HG03025 (cell line): ENCODE data around the gene HSPA12A.

ENCODE experiments used
- ATAC-seq: cut with Tn5 transposase; IDR thresholded peaks from one replicate; pipeline ENCODE4 v1.9.1; 2021; ENCODE audit warnings: mild to moderate bottlenecking, moderate library complexity; ENCODE audit not compliant: unreplicated experiment, low FRiP score

The HSPA12A gene

DNA sequence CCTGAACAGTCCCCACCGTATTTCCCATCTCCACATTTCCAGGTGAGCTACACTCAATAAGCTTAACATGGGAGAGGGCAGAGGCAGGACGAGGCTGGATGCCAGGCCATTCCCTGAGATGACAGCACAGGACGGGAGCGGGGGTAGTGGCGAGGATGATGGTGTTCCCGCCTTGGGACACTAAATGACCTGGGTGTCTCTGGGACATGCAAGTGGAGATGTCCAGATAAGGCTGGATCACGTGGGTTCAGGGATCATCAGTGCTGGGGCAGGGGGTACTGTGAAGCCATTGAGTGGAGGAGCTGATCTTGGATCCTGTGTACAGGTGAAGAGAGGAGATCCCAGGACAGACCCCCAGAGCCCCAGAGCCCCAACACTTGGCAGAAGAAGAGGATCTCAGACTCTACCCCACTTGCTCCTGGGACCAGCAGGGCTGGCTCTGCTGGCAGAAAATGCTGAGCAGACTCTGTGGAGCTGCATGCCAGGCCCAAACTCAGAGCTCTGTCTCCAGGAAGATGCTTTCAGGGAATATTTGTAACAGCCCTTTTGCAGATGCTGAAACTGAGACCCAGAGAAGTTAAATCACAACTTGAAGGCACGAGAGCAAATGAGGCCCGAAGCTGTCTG is 29.7 kb upstream of the HSPA12A start:
- no peak for ATAC-seq

DNA sequence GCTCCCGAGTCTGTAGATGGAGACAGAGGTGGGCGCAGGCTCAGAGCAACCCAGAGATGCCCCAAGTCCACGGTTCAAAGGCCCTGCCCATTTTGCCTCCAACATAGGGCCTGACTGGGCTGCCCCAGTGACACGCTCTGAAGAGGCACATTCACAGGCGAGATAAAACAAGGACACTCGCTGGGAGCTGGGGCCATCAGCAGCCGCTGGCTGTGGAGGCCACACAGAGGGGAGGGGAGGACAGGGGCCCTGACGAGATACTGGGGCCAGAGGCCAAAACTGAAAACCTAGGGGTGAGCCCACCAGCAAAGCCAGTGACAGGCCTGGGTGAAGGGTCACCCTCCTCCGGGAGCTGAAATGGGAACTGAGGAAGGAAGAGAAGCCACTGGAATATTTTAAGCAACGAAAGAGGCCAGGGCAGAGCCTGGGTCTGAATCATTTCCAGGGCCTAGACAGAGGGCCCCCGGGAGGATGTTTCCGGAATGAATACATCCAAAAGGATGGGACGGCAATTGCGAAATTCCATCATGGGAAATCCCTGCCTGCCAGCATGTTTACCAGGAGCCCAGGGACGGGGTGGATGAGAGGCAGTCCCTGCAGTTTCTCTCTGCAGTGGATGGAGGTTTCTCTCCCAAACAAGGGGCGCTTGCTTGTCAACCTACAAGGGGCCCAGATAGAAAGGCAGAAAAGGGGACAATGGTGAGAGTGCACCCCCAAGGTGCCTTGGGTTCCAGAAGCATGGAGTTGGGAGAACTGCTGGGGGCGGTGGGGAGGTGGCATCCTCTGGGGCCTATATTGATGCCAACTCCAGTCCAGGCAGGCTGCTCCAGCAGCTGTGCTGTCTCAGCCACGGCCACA is 29.0 kb upstream of the HSPA12A start:
- ATAC-seq = no peak

DNA sequence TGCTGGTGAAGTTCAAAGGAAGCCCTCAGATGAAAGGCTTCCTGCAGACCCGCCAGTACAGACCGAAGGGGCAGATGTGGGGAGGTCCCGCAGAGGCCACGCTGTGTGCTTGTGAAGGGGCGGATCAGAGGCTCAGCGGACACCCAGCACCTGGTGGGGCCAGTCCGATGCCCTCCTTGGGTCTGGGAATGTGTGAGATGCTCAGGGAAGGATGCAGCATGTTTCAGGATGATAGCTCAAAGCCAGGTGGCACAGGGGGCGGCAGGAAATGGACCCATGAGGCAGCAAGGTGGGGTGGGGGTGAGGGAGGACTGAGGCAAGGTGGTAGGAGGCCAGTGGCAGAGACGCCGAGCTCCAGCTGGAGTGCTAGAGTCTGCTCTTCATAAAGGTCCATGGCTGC is 27.9 kb upstream of the HSPA12A start:
- no peak for ATAC-seq

DNA sequence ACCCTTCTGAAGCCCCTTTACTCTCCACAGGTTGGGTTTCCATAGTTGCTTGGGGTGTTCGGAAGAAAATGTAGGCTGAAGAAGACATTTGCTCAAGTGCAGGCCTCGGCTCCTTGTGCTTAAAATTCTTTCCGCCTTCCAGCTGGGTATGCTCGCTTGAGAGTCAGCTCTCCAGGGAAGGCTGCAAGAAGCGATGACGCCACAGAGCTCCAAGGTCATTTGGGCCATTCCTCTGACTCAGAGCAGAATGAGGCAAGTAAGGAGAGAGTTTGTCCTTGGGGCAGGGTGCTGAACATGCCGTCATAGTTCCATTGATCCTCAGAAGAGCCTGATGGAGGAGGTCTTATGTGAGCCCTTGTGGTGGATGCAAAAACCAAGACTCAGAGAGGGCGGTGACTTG is 27.4 kb upstream of the HSPA12A start:
- no peak for ATAC-seq

DNA sequence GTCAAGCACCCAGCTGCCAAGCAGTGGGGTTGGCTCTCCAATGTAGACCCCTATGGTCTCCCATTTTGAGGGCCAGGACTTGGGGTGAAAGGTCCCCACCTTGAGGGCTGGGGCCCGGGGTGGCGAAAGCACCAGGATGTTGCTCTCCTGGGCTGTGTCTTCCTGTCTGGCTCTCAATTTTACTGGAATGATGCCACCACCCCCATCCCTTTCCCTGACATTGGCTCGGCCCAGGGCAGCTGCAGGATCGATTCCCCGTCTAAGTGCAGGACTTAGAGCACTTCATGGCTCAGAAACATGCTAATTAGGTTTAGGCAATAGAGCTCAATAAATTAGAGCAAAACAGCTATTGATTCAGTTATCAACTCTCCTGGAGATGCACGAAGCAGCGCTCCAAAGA is 27.0 kb upstream of the HSPA12A start:
- ATAC-seq = no peak

DNA sequence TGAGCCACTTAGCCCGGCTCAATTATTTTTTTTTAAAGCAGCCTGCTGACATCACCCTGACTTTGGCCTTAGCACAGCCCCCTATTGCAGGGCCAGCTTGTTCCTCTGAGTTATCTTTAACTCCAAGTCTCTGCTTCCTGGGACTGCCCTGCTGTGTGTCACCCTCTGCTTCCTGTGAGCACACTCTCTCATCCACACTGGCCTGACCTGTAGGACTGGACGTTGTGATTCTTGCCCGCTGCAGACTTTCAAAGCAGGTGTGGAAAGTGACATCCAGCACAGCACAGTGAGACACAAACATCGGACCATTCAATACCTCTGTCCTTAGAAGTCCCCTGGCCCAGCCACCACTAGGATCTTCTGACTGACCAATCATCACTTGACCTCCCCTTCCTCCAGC is 26.4 kb upstream of the HSPA12A start:
- ATAC-seq = no peak

DNA sequence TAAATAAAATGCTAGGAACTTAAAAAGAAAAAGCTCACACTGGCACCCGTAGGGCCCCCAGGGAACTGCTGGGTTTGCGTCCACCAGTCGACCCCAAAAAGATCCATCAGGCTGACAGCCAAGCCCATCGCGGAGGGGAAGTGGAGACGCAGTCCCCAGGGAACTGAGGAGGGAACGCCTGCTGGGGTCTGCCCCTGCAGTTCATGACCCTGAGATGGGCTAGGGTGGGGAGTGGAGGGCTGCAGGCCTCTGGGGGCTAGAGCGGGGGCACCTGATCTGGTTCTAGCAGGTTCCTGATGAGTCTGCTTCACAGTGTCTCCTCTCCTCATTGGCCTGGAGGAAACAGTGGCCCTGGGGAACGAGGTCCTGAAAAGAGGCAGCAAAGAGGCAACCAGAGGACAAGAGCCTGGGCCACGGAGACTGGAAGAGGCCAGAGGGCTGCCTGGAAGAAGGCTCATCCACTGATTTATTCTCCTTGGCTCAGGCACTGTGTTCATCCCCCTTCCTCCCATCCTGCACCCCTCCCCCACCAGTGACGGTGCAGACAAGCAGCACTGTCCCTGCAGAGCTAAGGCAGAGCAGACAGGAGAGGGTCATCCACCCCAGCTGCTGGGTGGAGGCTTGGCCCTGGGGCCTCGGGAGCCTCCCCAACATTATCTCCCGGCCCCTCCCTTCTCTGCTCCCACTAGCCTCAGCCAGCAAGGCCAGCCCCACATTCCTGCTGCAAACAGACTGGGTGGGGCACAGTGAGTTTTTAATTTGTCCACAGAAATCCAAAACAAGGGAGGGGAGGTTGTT is 24.7 kb upstream of the HSPA12A start:
- ATAC-seq = no peak

DNA sequence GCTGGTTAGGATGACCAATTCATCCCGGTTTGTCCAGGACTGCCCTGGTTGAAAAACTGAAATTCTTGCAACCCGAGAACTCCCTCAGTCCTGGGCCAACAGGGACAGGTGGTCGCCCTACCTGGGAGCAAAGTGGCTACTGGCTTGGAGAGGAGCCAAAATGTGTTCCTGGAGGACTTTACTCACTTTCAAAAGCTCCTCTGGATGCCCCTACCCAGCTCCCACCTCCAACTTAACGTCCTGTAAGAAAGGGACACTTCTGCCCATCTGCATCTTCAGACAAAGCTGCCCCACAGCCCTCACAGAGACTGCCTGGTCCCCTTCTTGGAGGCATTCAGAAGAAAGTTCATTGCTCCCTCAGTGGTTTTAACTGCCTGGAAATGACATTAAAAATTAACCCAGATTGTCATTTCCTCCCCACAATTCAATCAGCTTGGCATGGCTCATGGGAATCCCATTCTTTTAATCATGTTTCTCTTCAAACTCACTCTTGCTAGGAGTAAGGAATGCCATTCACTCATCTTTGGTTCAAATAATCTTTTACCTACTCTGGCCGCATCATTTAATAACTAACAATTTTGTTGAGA is 24.0 kb upstream of the HSPA12A start:
- ATAC-seq = no peak

DNA sequence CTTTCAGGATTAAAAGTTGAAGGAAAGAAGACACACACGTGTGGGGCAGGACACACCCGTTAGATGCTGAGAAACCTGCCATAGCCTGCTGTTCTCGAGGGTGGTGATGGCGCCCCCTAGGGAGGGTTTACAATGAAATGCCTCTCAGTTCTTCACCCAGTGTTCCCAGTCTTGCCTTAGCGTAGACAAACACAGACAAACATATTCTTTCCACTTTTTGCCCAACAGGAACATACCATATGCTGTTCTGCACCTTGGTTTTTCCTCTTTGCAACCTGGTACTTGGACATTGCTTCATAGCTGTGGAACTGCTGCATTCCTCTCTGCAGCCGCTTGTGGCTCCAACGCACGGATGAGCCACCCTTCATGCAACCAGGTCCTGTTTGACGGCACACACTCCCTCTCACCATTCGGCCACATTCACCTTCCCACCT is 23.3 kb upstream of the HSPA12A start:
- ATAC-seq = no peak

DNA sequence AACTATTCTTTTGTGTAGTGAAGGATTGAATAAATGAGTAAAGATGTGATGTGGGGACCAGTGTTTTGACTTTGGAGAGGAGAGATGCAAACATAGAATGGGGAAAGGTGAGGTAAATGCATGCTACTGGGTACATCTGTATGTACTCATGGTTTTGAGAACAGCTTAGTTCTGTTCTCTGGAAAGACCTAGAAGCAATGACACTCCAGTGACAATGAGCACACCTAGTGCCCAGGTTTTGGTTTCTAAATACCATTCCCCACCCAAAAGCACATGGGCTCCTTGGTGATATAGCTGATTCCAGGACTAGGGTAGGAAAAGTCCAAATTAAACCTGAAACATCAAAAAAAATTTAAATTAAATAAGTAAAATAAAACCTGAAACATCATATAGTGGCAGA is 22.6 kb upstream of the HSPA12A start:
- ATAC-seq = no peak

DNA sequence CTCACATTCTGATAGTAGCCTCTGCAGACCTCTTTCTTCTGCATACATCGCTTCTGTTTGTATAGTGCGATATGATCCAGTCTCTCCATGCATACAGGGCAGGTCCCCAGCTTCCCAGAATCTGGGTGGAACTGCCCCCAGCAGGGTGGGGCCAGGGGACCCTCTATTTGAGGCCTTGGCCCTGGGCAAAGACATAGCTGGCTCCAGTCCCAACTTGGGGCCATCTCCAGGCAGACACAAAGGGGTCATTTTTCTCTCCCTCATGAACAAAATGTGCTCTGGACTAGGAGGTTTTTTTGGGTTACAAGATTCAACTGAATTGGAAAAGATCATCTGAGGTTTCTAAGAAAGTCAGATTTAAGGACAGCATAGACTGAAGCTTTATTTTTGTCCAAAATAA is 21.1 kb upstream of the HSPA12A start:
- no peak for ATAC-seq

DNA sequence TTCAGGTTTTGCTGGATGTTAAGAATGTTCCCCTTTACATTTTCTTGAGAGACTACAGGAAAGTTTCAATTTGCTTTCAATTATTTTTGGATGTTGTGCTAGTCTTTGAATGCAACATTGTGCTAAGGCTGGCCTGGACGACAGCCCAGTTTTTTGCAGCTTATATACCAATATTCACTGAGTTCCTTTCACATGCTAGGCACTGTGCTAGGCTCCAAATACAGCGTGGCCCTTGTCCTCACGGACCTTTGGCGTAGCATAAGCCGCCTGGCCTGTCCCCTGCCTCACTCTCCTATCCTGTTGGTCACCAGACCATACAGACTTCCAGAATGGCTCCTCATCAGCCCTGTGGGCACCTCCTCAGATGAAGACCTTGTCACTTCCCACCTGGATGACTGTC is 19.5 kb upstream of the HSPA12A start:
- no peak for ATAC-seq

DNA sequence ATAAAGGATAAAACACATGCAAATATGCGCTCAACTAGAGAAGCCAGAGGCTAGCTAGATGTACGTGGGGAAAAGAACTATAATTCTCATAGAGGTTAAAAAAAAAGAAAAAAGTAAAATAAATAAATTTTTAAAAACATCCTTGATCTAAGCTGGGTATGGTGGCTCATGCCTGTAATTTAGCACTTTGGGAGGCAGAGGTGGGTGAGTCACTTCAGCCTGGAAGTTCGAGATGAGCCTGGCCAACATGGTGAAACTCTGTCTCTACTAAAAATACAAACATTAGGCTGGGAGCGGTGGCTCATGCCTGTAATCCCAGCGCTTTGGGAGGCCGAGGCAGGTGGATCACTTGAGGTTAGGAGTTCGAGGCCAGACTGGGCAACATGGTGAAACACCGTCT is 18.6 kb upstream of the HSPA12A start:
- no peak for ATAC-seq

DNA sequence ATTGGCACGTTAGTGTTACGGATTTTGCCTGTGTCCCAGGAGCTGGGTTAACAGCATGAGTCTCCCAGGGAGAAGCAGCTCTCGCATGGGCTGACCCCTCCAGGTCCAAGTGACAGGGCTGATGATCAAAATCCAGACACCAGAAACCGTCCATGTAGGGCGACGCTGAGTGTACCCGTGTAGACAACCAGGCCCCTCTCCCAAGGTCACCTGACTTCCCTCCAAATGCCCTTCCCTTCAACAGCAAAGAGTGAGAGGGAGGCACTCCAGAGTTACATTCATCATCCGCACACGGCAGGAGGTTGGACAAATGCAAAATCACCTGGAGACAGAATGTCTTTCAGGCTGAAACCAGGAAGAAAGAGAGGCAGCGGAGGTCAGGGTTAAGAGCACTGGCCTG is 14.9 kb upstream of the HSPA12A start:
- ATAC-seq = no peak

DNA sequence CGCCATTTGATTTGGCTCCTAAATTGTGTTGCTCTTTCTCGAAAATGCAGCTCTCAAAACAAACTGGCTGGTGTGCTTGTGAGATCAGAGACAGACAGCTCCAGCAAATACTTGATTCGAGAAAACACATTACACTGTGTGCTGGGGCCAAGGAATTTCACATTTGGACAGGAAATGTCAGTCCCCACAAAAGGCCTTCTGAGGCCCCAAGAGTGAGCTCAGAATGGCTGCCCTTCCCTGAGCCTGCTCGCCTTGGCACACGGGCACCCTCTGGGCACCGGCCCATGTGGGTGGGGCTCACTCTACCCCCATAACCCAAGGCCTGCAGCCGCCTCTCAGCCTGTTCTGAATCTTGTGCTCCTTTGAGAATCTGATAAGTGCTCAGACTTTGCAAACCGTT is 13.9 kb upstream of the HSPA12A start:
- ATAC-seq = no peak

DNA sequence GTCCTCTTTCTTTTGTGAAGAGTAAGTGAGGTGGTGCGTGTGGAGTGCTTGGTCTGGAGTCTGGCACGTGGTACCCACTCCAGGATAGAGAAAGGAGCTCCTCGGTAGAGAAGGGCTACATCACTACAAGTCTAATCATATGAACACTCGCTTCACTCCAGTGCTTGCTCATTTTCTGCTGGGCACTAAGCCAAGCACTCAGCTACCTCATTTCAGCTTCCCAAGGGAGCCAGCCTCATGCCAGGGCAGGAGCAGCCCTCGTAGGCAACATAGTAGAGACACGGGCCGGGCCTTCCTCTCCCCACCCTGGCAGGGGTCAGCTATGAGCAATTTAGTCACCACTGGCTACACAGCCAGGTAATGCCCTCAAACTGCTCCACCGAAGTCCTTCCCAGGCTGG is 11.4 kb upstream of the HSPA12A start:
- ATAC-seq = no peak

DNA sequence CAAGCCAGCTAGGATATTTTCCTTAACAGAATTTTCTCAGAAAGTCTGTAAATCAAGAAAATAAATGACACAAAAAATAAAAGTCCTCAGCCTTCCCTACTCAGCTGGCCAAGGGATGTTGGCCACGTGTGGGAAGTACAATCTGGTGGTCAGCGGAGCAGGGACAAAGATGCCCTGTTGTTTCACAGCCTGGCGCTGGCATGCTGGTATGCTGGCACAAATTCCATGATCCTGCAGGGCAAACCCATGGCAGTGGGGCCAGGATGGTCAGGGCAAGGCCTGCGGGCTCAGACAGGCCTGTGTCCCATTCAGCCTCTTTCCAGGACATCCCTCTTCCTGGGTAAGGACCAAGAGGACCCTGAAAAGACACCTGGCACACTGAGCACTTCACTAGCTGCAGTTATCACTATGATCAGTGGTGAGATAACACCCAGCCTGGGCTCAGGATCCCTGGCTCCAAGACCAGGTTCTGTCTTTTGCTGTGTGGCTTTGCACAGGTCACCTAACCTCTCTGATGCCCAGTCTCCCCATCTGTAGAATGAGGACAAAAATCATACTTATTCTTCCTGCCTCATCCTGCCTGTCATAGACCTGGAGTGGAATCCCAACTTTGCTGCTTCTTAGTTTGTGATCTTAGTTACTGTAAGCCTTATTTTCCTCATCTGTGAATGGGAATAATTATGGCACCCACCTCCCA is 10.8 kb upstream of the HSPA12A start:
- no peak for ATAC-seq

DNA sequence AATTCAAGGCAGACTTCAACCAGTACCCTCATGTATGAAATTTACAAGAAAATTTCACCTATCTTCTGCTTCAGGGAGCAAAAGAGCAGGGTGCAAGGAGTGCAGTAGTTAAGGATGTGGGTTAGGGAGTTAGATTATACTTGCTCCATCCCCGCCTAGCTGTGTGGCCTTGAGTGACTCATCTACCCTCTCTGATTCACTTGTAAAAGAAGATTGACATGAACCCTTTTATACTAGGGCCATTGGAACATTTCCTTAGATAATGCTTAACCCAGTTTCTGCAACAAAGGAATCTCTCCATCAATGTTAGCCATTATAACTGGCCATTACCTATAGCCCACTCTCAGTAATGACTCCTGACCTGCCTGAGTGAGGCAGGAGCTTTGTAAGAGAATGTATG is 10.2 kb upstream of the HSPA12A start:
- ATAC-seq = no peak

DNA sequence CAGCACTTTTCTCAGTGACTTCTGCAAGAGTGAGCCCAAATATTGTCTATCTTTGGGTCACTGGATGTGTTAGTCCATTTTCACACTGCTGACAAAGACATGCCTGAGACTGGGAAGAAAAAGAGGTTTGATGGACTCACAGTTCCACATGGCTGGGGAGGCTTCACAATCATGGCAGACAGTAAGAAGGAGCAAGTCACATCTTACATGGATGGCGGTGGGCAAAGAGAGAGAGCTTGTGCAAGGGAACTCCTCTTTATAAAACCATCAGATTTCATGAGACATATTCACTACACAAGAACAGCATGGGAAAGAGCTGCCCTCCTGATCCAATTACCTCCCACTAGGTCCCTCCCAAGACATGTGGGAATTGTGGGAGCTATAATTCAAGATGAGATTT is 6.1 kb upstream of the HSPA12A start:
- no peak for ATAC-seq

DNA sequence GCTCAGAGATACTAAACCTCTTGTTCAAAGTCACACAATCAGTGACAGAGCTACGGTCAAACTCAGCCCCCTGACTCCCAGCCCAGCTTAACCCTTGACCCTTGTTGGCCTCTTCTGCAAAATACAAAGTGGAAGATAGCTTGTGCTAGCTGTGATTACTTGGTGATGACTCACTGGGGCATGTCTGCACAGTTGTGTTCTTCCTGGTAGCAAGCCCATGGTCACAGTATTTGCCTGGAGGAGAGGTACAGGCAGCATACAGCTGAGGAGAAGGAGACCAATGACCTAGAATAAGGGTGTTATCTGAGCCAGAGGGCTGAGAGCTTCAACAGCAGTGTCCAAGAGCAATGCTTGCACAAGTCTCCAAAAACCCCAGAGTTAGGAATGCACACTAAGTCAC is 5.7 kb upstream of the HSPA12A start:
- no peak for ATAC-seq

DNA sequence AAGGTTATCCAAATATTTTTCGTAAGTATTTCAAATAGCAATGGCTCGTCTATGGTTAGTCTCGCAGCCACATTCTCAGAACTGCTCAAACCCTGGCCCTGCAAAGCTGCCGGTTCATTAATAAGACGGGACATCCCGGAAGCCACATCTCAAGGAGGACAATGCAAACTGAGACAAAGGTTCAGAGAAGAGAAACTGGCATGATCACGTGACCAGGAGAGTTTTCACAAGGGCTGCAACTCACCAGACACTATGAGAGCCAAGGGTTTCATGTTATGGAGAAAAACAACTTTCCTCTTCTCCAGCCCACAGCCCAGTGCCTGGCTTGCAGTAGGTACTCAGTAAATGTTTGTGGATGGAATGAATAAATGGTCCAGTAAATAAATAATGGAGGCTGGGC is 5.0 kb upstream of the HSPA12A start:
- no peak for ATAC-seq
